Esophagus mucosa (tissue), 1 donor: Measurements from ENCODE around the gene IFI27. TPM values are rescaled to one million over a fixed set of nuclear protein-coding genes. Genes with fewer than 3 reads are reported as not detected.
"Not testable (repeated sequence)": the region's sequence is repeated elsewhere in the genome, so short reads cannot be mapped to it uniquely, and the experiment has no call there.

Source experiments
- ATAC-seq: fragments of 200-7000 bp; cut with Tn5 transposase; one replicate; pipeline ENCODE4 v1.9.1; 2020
- total RNA-seq: library from RNA; stranded (reverse); gene quantifications from one replicate; pipeline ENCODE4 v1.2.4, GENCODE V29; 2023
- donor health status: DM: yes; HTN: yes; CAD: no.

Gene IFI27
- total RNA-seq, 1 donor from 2014 or later = 70.2 TPM

GRCh38 chr14:94126419-94126677, 15.8 kb downstream of the IFI27 start:
- ATAC-seq = no peak

- no peak for ATAC-seq
Measured at GRCh38 chr14:94126800-94127199, 16.3 kb downstream of the IFI27 start.

GRCh38 chr14:94127330-94127729, 16.8 kb downstream of the IFI27 start:
- ATAC-seq = no peak

GRCh38 chr14:94128216-94128839, 17.8 kb downstream of the IFI27 start:
- no peak for ATAC-seq

- peak; percentile 73 for ATAC-seq
Measured at GRCh38 chr14:94129111-94129757, 18.7 kb downstream of the IFI27 start, which contains the start of gene IFI27L2. Gene IFI27L2, minus strand, starts transcription at chr14:94129604. Its CDS starts 40 bp downstream, at chr14:94129564.

- peak; percentile 34 for ATAC-seq
Measured at GRCh38 chr14:94129758-94130414, 19.4 kb downstream of the IFI27 start.

- peak; percentile 35 for ATAC-seq
Measured at GRCh38 chr14:94132285-94132887, 21.9 kb downstream of the IFI27 start.

GRCh38 chr14:94135476-94135875, 24.9 kb downstream of the IFI27 start:
- no peak for ATAC-seq

GRCh38 chr14:94136575-94137331, 26.2 kb downstream of the IFI27 start:
- peak; percentile 91 for ATAC-seq

- no peak for ATAC-seq
Measured at GRCh38 chr14:94138251-94138650, 27.7 kb downstream of the IFI27 start.

GRCh38 chr14:94139006-94139405, 28.5 kb downstream of the IFI27 start:
- ATAC-seq = no peak

- no peak for ATAC-seq
Measured at GRCh38 chr14:94139421-94139820, 28.9 kb downstream of the IFI27 start.

GRCh38 chr14:94142247-94142646, 31.7 kb downstream of the IFI27 start:
- no peak for ATAC-seq

GRCh38 chr14:94142836-94143235, 32.3 kb downstream of the IFI27 start:
- ATAC-seq = no peak

- ATAC-seq = no peak
Measured at GRCh38 chr14:94143239-94143638, 32.7 kb downstream of the IFI27 start.

GRCh38 chr14:94143711-94144110, 33.2 kb downstream of the IFI27 start:
- peak; percentile 28 for ATAC-seq

GRCh38 chr14:94144765-94145164, 34.2 kb downstream of the IFI27 start:
- peak; percentile 29 for ATAC-seq

- ATAC-seq = no peak
Measured at GRCh38 chr14:94145902-94146527, 35.5 kb downstream of the IFI27 start.

GRCh38 chr14:94152676-94153075, 42.1 kb downstream of the IFI27 start:
- no peak for ATAC-seq

- no peak for ATAC-seq
Measured at GRCh38 chr14:94153750-94154342, 43.3 kb downstream of the IFI27 start.

GRCh38 chr14:94156143-94156542, 45.6 kb downstream of the IFI27 start:
- ATAC-seq = not testable (repeated sequence)

- ATAC-seq = no peak
Measured at GRCh38 chr14:94157197-94157596, 46.7 kb downstream of the IFI27 start.
